HFFc6 (cell line): ENCODE measurements around the gene PCDH9. TPM values are rescaled to one million over a fixed set of nuclear protein-coding genes. Genes with fewer than 3 reads are reported as not detected.

Experiments used
- DNase-seq: peaks from one replicate; pipeline ENCODE4 v3.0.0-alpha.2; 2018
- H3K27ac Mint-ChIP-seq: 2 replicates; pipeline ENCODE4 v1.8.0; 2020; ENCODE audit warnings: mild to moderate bottlenecking, mixed read lengths
- H3K27me3 Mint-ChIP-seq: 2 replicates; pipeline ENCODE4 v1.8.0; 2021; ENCODE audit warnings: mild to moderate bottlenecking, moderate library complexity, mixed read lengths; ENCODE audit not compliant: insufficient read depth
- H3K36me3 Mint-ChIP-seq: 2 replicates; pipeline ENCODE4 v1.8.0; 2021; ENCODE audit warnings: low read depth, mixed read lengths
- H3K4me1 Mint-ChIP-seq: 2 replicates; pipeline ENCODE4 v1.8.0; 2020; ENCODE audit warnings: low read depth, mixed read lengths
- H3K4me3 Mint-ChIP-seq: 2 replicates; pipeline ENCODE4 v1.8.0; 2020; ENCODE audit warnings: mild to moderate bottlenecking, moderate library complexity, mixed read lengths
- H3K9me3 Mint-ChIP-seq: 2 replicates; pipeline ENCODE4 v1.8.0; 2020; ENCODE audit warnings: mild to moderate bottlenecking, mixed read lengths
- total RNA-seq, 6 experiments: library from RNA; stranded (reverse); fragmentation: NEBNext Ultra II Directional; extraction: Animal tissue kit (Norgen Biotek cat#: 25700); gene quantifications; 2 replicates in 1 of 6; 3 replicates in 5 of 6; pipeline ENCODE4 v1.2.3, GENCODE V29; 2021
- TF ChIP-seq, protein P1 (sequence below): fragments of 200-600 bp; sonication (generic); IDR thresholded peaks from 2 replicates; pipeline ENCODE4 v1.5.0; 2021; ENCODE audit warnings: antibody characterized with exemption, mild to moderate bottlenecking

The PCDH9 gene
- total RNA-seq, 6 experiments from 2014 or later, result 2.0 to 6.7 (median 2.6) TPM

DNA sequence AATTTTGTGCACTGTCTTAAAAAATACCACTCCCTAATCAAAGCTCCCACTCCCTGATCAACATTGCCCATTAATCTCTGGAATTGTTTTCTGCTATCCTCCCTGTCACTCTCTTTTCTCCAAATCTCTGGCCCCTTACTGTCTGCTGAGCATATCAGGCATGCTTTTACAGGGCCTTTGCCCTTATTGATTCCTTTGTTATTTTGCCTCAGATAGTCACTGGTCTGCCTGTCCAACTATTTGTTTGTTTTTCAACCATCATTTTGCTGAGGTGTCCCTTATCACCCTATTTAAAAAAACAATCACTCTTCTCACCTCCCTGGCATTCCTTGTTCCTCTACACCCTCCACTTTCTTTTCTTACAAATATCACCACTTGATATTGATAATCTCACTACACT is 153.0 kb downstream of the PCDH9 start:
- TF ChIP-seq, protein P1, sequence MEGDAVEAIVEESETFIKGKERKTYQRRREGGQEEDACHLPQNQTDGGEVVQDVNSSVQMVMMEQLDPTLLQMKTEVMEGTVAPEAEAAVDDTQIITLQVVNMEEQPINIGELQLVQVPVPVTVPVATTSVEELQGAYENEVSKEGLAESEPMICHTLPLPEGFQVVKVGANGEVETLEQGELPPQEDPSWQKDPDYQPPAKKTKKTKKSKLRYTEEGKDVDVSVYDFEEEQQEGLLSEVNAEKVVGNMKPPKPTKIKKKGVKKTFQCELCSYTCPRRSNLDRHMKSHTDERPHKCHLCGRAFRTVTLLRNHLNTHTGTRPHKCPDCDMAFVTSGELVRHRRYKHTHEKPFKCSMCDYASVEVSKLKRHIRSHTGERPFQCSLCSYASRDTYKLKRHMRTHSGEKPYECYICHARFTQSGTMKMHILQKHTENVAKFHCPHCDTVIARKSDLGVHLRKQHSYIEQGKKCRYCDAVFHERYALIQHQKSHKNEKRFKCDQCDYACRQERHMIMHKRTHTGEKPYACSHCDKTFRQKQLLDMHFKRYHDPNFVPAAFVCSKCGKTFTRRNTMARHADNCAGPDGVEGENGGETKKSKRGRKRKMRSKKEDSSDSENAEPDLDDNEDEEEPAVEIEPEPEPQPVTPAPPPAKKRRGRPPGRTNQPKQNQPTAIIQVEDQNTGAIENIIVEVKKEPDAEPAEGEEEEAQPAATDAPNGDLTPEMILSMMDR, result no peak
- H3K36me3 Mint-ChIP-seq, result no peaks in the 10 kb centered on the region
- peaks cover 4% of the 10 kb centered on the region; the same call in 1 of the 2 replicates for H3K9me3 Mint-ChIP-seq

DNA sequence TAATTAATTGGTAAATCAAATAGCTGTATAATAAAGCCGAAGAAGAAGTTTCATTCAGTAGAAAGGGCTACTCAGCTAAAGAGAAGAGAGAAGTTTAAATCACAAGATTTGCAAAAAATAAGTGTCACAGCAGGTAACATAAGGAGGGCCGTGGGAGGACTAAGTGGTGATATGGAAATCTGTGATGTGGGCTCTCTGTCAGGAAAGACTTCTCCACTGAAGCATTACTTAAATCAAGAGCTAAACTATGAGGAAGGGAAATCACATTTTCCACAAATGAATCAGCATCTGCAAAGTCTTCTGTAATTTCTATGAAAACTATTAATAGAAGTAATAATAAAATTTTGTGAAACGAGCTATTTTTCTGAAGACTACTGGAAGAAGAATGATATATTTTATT is 153.8 kb downstream of the PCDH9 start:
- Mint-ChIP-seq H3K27me3 (no peaks in the 10 kb centered on the region), H3K9me3 (peaks cover 4% of the 10 kb centered on the region; the same call in 1 of the 2 replicates), H3K36me3 (no peaks in the 10 kb centered on the region), H3K4me1 (peaks cover 14% of the 10 kb centered on the region; the same call in 1 of the 2 replicates), H3K4me3 (no peak overlapping the region), H3K27ac (no peak overlapping the region)
- TF ChIP-seq, protein P1, result no peak
- DNase-seq, result no peak

More for the DNA sequence above, 153.0 kb downstream of the PCDH9 start:
- no peak for DNase-seq
- Mint-ChIP-seq H3K27ac (no peak overlapping the region), H3K4me3 (no peak overlapping the region), H3K27me3 (no peaks in the 10 kb centered on the region), H3K4me1 (peaks cover 14% of the 10 kb centered on the region; the same call in 1 of the 2 replicates)

DNA sequence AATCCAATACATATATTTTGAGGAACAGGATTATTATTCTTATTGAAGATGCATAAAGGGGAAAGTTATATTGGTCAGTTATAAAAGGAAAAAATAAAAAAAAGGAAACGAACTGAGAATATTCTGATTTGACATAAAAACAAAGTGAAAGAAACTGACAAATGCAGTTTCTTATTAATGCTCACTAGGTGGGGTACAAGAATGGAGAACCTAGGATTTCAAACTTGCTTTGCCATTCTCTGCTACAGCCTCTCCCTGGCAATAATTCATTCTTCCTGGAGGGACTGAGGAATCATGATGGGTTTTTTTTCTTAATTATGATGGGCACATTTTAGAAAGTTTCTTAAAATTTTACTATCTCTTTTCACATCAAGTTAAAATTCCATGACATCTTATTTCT is 154.9 kb downstream of the PCDH9 start:
- TF ChIP-seq, protein P1, result peak; percentile 55

DNA sequence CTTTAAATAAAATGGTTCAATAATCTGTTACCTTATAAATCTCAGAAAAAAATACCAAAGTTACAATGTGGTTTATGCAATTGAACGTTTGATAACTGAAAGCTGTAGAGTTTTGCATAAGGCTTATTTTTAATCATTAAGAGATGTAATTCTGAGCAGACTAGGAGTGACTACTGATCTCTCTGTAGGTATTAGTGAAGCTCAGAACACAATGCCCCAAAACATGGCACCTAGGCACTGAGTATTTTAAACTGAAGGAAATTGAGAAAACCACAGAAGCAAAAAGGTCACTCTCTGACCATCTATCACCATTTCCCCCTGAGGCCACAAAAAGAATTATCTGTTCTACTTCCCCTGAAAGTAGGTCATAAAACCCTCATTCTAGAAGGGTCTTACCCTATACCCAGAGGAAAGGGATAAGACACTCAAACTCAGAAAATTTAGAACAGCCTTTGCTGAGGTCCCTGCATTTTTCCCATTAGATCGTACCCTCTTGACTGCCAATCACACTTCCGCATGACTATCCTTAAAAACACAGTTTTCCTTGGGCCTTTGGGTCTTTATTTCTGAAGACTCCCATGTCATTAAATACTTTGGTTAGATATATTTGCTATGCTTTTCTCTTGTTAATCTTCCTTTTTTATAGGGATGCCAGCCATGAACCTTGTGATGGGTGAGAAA is 158.1 kb downstream of the PCDH9 start:
- no peaks in the 10 kb centered on the region for H3K27me3 Mint-ChIP-seq
- no peaks in the 10 kb centered on the region for H3K9me3 Mint-ChIP-seq
- no peaks in the 10 kb centered on the region for H3K36me3 Mint-ChIP-seq
- no peak for DNase-seq
- no peak overlapping the region for H3K4me3 Mint-ChIP-seq
- no peak overlapping the region for H3K27ac Mint-ChIP-seq
- TF ChIP-seq, protein P1, result no peak
- H3K4me1 Mint-ChIP-seq, result peaks cover 14% of the 10 kb centered on the region; the same call in 1 of the 2 replicates

More for the DNA sequence above, 154.9 kb downstream of the PCDH9 start:
- DNase-seq, result peak; percentile 2
- no peaks in the 10 kb centered on the region for H3K27me3 Mint-ChIP-seq
- H3K4me3 Mint-ChIP-seq, result peak overlapping the region; percentile 70
- no peak overlapping the region for H3K27ac Mint-ChIP-seq
- H3K9me3 Mint-ChIP-seq, result peaks cover 4% of the 10 kb centered on the region; the same call in 1 of the 2 replicates
- H3K4me1 Mint-ChIP-seq, result peaks cover 14% of the 10 kb centered on the region; the same call in 1 of the 2 replicates
- no peaks in the 10 kb centered on the region for H3K36me3 Mint-ChIP-seq

DNA sequence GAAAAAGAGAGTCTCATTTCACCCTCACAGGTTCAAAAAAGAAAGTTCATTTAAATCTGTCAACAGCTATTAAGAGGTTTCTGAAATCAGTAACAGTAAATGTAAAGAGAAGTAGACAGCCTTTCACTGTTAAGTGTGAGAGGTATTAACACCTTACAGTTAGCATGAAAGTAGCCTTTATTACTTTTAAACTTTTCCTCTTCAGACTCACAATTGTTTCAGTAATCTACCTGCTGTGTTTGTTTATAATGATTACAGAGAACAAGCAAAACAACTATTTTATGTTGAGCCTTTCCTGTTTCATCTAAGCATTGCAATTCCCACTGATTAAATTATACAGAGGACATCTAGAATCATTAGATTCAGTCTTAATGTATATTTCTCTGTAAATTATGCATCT is 159.8 kb downstream of the PCDH9 start:
- Mint-ChIP-seq H3K27me3 (no peaks in the 10 kb centered on the region), H3K27ac (no peak overlapping the region), H3K4me1 (0 out of 2 replicates have a peak, but pooled peaks cover 6% of the 10 kb centered on the region), H3K9me3 (no peaks in the 10 kb centered on the region), H3K4me3 (no peak overlapping the region), H3K36me3 (no peaks in the 10 kb centered on the region)
- DNase-seq, result no peak
- TF ChIP-seq, protein P1, result no peak
